Neuronal stem cell (in vitro differentiated cells): Measurements from ENCODE around the gene SLC9A9.

ENCODE experiments used
- DNase-seq: peaks from one replicate; pipeline ENCODE4 v3.0.0-alpha.2; 2013; ENCODE audit warnings: low spot score
- H2AFZ ChIP-seq: one replicate; pipeline ENCODE4 v1.6.1; 2013; ENCODE audit warnings: mild to moderate bottlenecking, low read length, inconsistent platforms
- H2AK5ac ChIP-seq: 2 replicates; pipeline ENCODE4 v1.6.1; 2013; ENCODE audit warnings: low read depth, mild to moderate bottlenecking, inconsistent platforms, low read length, moderate library complexity, mixed read lengths
- H2BK120ac ChIP-seq: 2 replicates; pipeline ENCODE4 v1.6.1; 2013; ENCODE audit warnings: low read depth, mild to moderate bottlenecking, inconsistent platforms, low read length, moderate library complexity, mixed read lengths
- H2BK12ac ChIP-seq: one replicate; pipeline ENCODE4 v1.6.1; 2013; ENCODE audit warnings: low read length, inconsistent platforms
- H2BK15ac ChIP-seq: 2 replicates; pipeline ENCODE4 v1.6.1; 2013; ENCODE audit warnings: mild to moderate bottlenecking, low read length, inconsistent platforms, mixed read lengths
- H2BK5ac ChIP-seq: one replicate; pipeline ENCODE4 v1.6.1; 2013; ENCODE audit warnings: inconsistent platforms, mild to moderate bottlenecking, low read length, moderate library complexity
- H3K14ac ChIP-seq: one replicate; pipeline ENCODE4 v1.6.1; 2013; ENCODE audit warnings: low read length, inconsistent platforms
- H3K18ac ChIP-seq: 2 replicates; pipeline ENCODE4 v1.6.1; 2013; ENCODE audit warnings: low read length, inconsistent platforms
- H3K23ac ChIP-seq: 2 replicates; pipeline ENCODE4 v1.6.1; 2013; ENCODE audit warnings: low read depth, mild to moderate bottlenecking, mixed read lengths, low read length, inconsistent platforms; ENCODE audit not compliant: poor library complexity
- H3K27ac ChIP-seq: replicated peaks from 3 replicates; pipeline ENCODE4 v1.5.1; 2013; ENCODE audit warnings: low read length, inconsistent platforms
- H3K27me3 ChIP-seq, 3 experiments: 2 replicates each; pipeline ENCODE4 v1.6.1; 2013; ENCODE audit warnings: low read length in 3 of 3, mild to moderate bottlenecking in 2 of 3, inconsistent platforms in 1 of 3, low read depth in 1 of 3, mixed read lengths in 1 of 3, moderate library complexity in 1 of 3; ENCODE audit not compliant: control insufficient read depth in 3 of 3, insufficient read depth in 3 of 3
- H3K36me3 ChIP-seq, 2 donors: replicated peaks in 1 of 2; 2 replicates each; pipeline ENCODE4 v1.6.1; 2013; ENCODE audit warnings: low read length in 2 of 2; ENCODE audit not compliant: control insufficient read depth in 2 of 2, insufficient read depth in 2 of 2
- H3K4ac ChIP-seq: 2 replicates; pipeline ENCODE4 v1.6.1; 2013; ENCODE audit warnings: inconsistent platforms, mild to moderate bottlenecking, low read length, moderate library complexity
- H3K4me1 ChIP-seq, 2 donors: 1 replicate in 1 of 2; 2 replicates in 1 of 2; pipeline ENCODE4 v1.6.1; 2013; ENCODE audit warnings: low read length in 2 of 2, low read depth in 1 of 2; ENCODE audit not compliant: control insufficient read depth in 2 of 2, insufficient read depth in 1 of 2
- H3K4me2 ChIP-seq: one replicate; pipeline ENCODE4 v1.6.1; 2013; ENCODE audit warnings: mild to moderate bottlenecking, low read length, inconsistent platforms; ENCODE audit not compliant: insufficient read depth, poor library complexity, severe bottlenecking
- H3K4me3 ChIP-seq, 2 donors: 2 replicates each; pipeline ENCODE4 v1.5.1; 2013; ENCODE audit warnings: low read length in 2 of 2, mild to moderate bottlenecking in 2 of 2, inconsistent platforms in 1 of 2, moderate library complexity in 1 of 2
- H3K79me1 ChIP-seq: one replicate; pipeline ENCODE4 v1.6.1; 2013; ENCODE audit warnings: low read depth, mild to moderate bottlenecking, inconsistent platforms, low read length, moderate library complexity
- H3K9ac ChIP-seq: one replicate; pipeline ENCODE4 v1.6.1; 2013; ENCODE audit warnings: mild to moderate bottlenecking, low read depth, low read length, inconsistent platforms; ENCODE audit not compliant: poor library complexity
- H3K9me3 ChIP-seq, 2 donors: replicated peaks in 1 of 2; 2 replicates each; pipeline versions ENCODE3 to v1.6.1; 2013; ENCODE audit warnings: low read length in 2 of 2, mild to moderate bottlenecking in 2 of 2, inconsistent platforms in 1 of 2, low read depth in 1 of 2, mixed read lengths in 1 of 2, moderate library complexity in 1 of 2; ENCODE audit not compliant: control insufficient read depth in 2 of 2, insufficient read depth in 1 of 2
- H4K8ac ChIP-seq: one replicate; pipeline ENCODE4 v1.6.1; 2013; ENCODE audit warnings: low read depth, mild to moderate bottlenecking, inconsistent platforms, low read length, moderate library complexity
- H4K91ac ChIP-seq: one replicate; pipeline ENCODE4 v1.6.1; 2013; ENCODE audit warnings: low read length, low read depth, mild to moderate bottlenecking, inconsistent platforms; ENCODE audit not compliant: poor library complexity
- WGBS, 2 donors: extraction: QIAGEN DNeasy Blood & Tissue Kit; methylation state at CpG; one replicate each; pipeline ENCODE4 v1.1.7; 2013; ENCODE audit warnings: missing lambda C conversion rate in 2 of 2, mixed read lengths in 1 of 2; ENCODE audit not compliant: insufficient read length in 2 of 2, insufficient replicate concordance in 1 of 2; ENCODE audit errors: extremely low coverage in 2 of 2; 5-methylcytosine and 5-hydroxymethylcytosine counted together

The SLC9A9 gene

DNA sequence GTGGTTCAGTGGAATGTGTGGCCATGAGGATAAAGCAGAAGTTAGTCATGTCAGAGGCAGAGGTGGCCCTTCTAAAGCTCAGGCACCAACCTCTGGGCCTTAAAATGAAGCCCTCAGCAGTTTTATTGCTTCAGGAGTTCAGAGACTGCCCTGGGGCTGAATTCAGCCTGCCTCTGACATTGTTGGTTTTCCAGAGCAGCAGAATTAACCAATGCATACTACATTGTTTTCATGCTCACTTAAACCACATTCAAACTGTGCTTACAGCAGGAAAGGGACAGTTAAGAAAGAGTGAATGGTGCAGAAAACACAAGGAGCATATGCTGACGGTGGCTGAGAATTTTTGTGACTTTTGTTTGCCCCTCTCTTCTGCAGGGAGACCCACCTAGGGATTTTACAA is 408.5 kb downstream of the SLC9A9 start:
- Histone ChIP-seq H3K4me3 (no peak overlapping the region), H3K27ac (no peak overlapping the region), H2AFZ (peak overlapping the region; percentile 12), H4K91ac (no peak overlapping the region), H2BK15ac (no peak overlapping the region), H3K9me3 (peaks cover 0 to 2% of the 10 kb centered on the region in 2 donors), H3K14ac (no peak overlapping the region), H3K4ac (no peak overlapping the region), H2AK5ac (no peak overlapping the region), H3K4me2 (no peak overlapping the region), H2BK120ac (no peak overlapping the region), H3K23ac (no peak overlapping the region), H3K9ac (no peak overlapping the region), H3K27me3 (no peaks in the 10 kb centered on the region), H2BK12ac (no peak overlapping the region), H2BK5ac (no peak overlapping the region), H3K4me1 (peaks cover 0 to 3% of the 10 kb centered on the region in 2 donors), H3K18ac (no peak overlapping the region), H4K8ac (no peak overlapping the region), H3K36me3 (no peaks in the 10 kb centered on the region), H3K79me1 (no peaks in the 10 kb centered on the region)
- no peak for DNase-seq
- no CpG with 5 or more reads among the region's 1 CpG for WGBS, 2 donors

DNA sequence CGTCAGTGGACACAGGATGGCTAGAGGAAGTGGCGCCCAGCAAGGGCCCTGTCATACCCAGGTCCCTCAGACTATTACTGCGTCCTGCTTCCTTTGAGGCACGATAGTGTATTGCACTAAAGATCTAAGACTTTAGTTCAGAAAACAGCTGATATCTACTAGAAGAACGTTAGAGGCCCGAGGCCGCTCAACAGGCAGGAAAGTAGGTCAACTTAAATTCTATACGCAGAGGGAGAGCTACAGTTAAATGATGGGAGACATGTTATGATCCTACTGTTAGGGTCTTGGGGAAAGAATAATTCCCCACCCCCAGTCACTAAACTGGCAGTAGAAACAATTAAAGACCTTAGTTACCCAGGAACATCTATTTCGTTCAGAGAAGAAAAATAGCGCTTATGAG is 410.9 kb downstream of the SLC9A9 start:
- Histone ChIP-seq H2BK120ac (no peak overlapping the region), H3K4me2 (no peak overlapping the region), H3K23ac (no peak overlapping the region), H3K36me3 (no peaks in the 10 kb centered on the region), H3K4me3 (no peak overlapping the region), H2AFZ (no peak overlapping the region), H3K4me1 (peaks cover 0 to 3% of the 10 kb centered on the region in 2 donors), H4K91ac (no peak overlapping the region), H3K9ac (no peak overlapping the region), H2BK15ac (no peak overlapping the region), H3K9me3 (peaks cover 0 to 2% of the 10 kb centered on the region in 2 donors), H3K14ac (no peak overlapping the region), H2AK5ac (no peak overlapping the region), H3K27ac (no peak overlapping the region), H4K8ac (no peak overlapping the region), H2BK12ac (no peak overlapping the region), H3K27me3 (no peaks in the 10 kb centered on the region), H3K79me1 (no peaks in the 10 kb centered on the region), H2BK5ac (no peak overlapping the region), H3K4ac (no peak overlapping the region), H3K18ac (no peak overlapping the region)
- DNase-seq: no peak
- WGBS, 2 donors: no CpG with 5 or more reads among the region's 10 CpGs

DNA sequence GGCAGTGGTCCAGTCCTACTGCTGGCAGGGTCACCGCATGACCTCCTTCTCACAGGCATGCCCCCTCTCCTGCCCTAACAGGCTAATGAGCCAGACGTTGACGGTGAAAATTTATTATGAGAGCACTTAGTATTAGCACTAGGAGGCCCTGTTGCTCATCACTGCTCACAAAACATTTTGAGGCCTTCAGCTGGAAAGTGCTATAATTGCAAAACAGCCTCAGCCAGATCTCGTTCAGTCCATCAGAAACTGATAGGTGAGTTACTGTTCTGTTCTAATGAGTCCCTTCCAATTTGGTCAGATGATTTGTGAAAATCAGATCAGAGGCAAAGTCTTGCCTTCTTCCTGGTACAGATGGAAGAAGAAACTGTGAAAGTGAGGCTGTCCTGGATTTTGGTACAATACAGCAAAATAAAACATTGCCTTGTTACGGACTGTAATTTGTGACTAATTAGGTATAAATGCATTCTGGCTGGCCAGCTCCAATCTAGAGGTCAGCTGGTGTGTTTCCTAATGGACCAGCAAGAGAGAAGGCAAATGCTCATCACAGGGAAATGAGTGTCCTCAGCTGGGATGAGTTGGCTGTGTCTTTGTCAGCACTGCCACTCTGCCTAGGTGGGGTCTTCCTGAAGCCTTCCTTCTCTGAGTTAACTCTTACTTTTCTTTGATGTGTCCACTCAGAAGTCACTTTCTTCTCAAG is 411.9 kb downstream of the SLC9A9 start:
- Histone ChIP-seq H3K9ac (peak overlapping the region; percentile 6), H2BK5ac (no peak overlapping the region), H3K4me2 (no peak overlapping the region), H2BK12ac (no peak overlapping the region), H3K14ac (no peak overlapping the region), H3K23ac (no peak overlapping the region), H2AFZ (no peak overlapping the region), H3K4me1 (peaks cover 0 to 3% of the 10 kb centered on the region in 2 donors), H3K4me3 (no peak overlapping the region), H3K9me3 (peaks cover 0 to 2% of the 10 kb centered on the region in 2 donors), H4K91ac (no peak overlapping the region), H3K4ac (no peak overlapping the region), H3K27ac (no peak overlapping the region), H2BK15ac (no peak overlapping the region), H3K79me1 (no peaks in the 10 kb centered on the region), H3K18ac (no peak overlapping the region), H4K8ac (no peak overlapping the region), H2AK5ac (no peak overlapping the region), H3K27me3 (no peaks in the 10 kb centered on the region), H2BK120ac (no peak overlapping the region), H3K36me3 (no peaks in the 10 kb centered on the region)
- no peak for DNase-seq
- no CpG with 5 or more reads among the region's 5 CpGs for WGBS, 2 donors

DNA sequence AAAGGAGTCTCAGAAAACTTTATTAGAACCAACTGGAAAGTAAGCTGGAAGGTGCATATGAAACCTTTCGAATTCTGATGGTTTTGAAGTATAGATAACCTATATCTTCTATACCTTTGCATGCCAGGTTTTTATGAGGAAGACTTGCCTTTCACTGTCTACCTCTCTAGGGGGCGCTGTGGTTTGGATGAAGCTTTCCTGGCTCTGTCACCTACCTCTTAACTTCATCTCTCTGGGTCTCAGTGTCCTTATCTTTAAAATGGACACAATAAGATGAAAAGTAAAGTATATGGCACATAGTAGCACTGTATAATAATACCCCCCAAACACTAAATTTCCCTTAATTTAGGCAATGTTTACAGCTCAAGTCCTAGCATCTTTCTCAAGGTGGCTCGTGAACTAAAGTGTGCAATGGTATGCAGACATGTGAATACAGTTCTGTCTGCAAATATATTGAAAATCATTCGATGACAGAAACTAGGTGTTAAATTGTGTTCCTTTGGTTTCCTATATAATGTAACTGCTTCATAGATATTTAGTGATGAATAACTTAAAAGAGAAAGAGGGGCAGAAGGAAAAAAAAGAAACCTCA is 414.4 kb downstream of the SLC9A9 start:
- no CpG with 5 or more reads among the region's 4 CpGs for WGBS, 2 donors
- Histone ChIP-seq H3K79me1 (no peaks in the 10 kb centered on the region), H2BK12ac (no peak overlapping the region), H3K14ac (no peak overlapping the region), H3K23ac (no peak overlapping the region), H3K4me1 (peaks cover 0 to 7% of the 10 kb centered on the region in 2 donors), H2BK15ac (no peak overlapping the region), H3K4ac (no peak overlapping the region), H3K36me3 (no peaks in the 10 kb centered on the region), H4K91ac (no peak overlapping the region), H3K27me3 (no peaks in the 10 kb centered on the region), H4K8ac (no peak overlapping the region), H3K27ac (no peak overlapping the region), H2BK5ac (no peak overlapping the region), H3K9ac (no peak overlapping the region), H2AK5ac (no peak overlapping the region), H3K9me3 (peaks cover 0 to 2% of the 10 kb centered on the region in 2 donors), H3K4me2 (no peak overlapping the region), H3K18ac (no peak overlapping the region), H2AFZ (no peak overlapping the region), H3K4me3 (no peak overlapping the region), H2BK120ac (no peak overlapping the region)
- DNase-seq: no peak
